T-helper 2 cell (primary cell): ENCODE measurements around the gene RIPOR1.

Source experiments
- DNase-seq, 5 experiments: peaks; one replicate each; pipeline versions ENCODE4 v3.0.0 to v3.0.0-alpha.2; 2012 to 2022

Gene RIPOR1

DNA sequence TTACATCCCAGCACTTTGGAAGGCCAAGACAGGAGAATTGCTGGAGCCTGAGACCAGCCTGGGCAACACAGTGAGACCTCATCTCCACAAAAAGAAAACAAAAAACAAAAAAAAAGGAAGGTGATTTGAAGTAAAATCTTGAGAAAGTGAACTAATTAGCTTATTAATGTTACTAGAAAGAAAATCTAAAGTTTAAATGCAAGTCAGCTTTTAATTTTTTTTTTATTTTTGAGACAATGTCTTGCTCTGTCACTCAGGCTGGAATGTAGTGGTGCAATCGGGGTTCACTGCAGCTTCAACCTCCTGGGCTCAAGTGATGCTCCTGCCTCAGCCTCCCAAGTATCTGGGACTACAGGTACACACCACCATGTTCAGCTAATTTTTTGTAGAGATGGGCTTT is 30.2 kb downstream of the RIPOR1 start:
- no peak for DNase-seq

DNA sequence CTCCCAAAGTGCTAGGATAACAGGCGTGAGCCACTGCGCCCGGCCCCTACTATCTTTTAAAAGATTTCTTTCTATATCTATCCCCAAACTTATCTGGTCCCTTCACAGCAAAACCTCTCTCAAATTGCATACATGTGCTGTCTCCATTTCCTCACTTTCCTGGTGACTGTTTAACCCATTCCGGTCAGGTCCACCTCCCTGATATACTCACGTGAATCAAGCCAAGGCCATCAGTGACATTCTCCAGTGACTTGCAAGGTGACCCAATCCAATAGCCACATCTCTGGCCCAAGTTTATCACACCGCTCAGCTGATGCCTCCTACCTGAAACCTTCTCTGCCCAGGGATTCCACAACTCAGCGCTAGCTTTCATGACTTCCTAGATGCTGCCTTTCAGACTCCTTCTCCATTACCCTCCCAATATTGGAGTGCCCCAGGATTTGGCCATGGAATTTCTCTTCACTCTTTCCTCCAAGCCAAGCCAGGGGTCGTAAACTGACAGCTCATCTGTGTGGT is 32.3 kb downstream of the RIPOR1 start:
- DNase-seq: no peak

DNA sequence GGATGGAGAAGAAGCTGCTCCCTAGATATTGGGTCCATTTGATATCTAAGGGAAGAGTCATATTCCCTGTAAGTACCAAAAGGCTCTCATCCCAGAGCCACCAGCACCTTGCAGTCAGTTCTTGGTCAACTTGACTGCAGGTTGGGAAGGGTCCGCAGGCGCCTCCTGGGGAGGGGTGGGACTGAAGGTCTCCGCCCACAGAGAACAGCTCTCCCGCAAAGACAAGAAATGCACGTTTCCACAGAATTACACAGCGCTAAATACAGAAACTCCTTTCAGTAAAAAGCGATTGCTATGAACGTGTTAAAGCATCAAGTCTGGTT is 32.8 kb downstream of the RIPOR1 start:
- no peak for DNase-seq

DNA sequence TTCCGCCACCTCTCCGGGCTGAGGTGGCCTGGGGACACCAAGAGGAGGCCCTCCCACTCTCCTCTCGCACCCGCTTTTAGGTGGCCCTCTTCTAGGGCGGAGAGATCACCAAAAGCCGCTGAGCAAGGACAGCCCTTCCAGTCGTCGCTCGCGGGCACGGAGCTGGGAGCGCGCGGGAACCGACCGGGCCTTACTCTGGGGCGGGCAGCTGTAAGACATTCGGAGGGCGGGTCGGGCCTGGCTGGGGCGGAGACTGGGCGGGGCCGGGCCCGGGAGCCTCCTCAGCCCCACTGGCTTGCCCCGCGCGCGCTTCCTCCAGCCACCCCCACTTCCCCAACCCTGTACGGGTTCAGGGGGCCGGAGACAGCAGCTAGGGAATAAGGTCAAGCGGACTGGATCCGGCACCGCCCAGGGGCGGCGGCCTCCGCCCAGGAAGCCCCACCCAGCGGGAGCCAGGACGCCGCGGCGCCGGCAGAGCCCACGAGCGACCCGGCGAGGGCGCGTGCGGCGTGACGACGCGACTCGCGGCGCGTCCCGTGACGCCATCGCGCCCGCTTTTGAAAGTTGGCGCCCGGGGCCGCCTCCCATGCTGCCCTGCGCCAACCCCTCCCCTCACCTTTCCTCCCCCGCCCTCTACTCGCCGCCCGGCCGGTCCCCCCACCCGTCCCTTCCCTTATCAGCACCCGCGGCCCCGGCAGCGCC is 33.3 kb downstream of the RIPOR1 start:
- DNase-seq: peak; percentile 93 to 99 (median 96)

DNA sequence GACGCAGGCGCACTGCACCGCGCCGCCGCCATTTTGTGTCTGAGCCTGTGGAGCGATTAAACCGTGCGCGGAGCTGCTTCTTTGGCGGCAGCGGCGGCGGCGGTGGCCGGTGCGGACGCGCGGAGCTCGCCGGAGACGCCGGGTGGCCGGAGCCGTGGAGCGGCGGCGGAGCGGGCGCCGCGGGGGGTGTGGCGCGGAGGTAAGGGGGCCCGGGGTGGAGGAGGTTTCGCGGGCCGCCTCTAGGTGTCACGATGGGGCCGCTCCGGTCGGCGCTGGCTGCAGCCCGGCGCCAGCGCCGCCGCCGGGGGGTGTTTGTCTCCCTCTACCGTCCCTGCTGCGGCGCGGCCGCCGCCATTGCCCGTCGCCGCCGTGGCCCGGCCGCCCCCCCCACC is 33.9 kb downstream of the RIPOR1 start, which contains the start of gene CTCF:
TSS of gene CTCF (plus strand) at position 1 of the 392 bp plus-strand sequence. CDS start 48,307 bp downstream, outside the sequence.
- DNase-seq: peak in 4 of 5 experiments; percentile 68 to 90 (median 80)

DNA sequence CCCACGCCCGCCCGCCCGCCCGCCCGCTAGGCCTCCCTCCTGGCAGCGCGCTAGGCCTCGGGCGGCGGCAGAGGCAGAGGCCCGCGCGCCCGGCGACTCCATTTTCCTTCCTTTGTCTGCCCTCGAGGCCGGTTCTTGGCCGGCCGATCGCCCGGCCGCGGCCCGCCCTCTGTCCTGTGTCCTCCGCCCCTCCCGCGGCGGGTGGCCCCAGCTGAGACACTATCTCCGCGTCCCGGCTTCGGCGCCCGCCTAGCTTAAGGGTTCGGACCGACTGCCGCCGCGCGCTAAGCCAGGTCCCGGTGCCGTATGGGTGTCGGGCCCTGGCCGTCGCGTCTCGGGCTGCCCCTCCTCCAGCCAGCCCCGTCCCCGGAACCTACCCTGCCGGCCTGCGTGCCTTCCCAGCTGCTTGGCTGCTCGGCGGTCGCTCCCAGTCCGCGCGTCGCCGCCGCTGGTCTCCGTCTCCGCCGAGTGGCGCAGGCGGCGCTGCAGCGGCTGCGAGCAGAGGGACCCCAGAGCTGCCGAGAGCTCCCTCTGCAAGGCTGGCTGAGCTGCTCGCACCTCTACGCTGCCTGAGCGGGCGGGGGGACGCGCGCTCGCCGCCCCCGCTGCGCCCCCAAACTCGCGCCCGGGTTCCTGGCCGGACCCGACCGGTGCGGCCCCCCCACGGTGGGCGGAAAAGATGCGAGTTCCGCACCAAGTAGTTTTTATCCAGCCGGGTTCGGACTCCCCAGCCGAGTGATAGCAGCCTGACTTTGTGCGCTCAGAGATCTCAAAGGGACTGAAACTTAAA is 34.5 kb downstream of the RIPOR1 start:
- DNase-seq: peak; percentile 35 to 79 (median 57)

DNA sequence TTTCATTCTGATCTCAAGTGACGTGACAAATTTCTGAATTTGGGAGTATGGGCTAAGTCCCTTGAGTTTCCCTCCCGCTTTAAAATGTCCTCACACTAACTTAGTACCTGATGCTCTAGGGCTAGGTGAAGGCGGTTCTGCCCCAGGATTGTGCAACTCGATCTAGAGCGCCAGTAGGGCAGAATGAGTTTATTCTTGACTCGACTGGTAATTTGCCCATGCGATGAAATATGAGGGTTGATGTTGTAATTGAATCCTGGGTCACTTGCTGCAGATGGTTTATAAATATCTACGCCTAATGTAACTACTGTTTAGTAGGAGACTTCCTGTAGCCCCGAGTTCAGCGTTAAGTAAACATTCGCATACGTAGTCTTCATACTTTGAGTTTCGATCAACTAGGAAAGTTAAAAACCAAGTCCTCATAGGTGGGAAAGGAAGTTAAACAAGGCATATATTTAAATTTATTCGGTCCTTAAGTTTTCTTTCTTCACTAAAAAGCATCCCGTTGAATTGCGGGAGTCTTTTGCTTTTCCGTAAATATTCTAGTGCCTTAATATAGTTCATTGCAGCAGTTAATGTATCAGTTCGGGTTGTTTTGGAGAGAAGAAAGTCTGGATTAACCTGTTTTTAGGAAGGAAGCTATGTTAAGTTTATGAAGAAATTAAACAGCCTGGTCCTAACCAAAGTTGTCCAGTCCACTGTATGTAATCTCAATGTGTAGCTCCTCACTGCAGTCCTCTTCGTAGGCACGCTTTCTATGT is 35.3 kb downstream of the RIPOR1 start:
- peak in 2 of 5 experiments; percentile 27 to 72 for DNase-seq

DNA sequence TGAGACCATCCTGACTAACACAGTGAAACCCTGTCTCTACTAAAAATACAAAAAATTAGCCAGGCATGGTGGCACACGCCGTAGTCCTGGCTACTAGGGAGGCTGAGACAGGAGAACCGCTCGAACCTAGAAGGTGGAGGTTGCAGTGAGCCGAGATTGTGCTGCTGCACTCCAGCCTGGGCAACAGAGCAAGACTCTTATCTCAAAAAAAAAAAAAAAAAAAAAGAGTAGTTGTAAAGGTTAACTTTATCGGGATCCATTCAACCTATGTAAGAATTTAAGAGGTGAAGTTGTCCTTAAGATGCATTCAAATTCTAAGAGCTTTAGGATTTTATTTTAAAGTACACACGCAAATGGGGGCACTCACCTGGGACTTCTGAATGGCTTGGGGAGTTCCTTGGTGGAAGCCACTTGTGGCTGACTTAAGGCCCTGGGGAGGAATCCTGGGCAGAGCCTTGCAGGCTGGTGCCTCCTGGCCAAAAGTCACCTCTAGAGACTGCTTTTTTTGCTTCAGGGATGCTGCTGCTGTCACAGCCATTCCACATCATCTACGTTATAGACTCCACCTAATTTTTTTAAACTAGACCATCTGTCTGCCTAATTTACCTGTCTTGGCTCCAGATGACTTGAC is 37.0 kb downstream of the RIPOR1 start:
- no peak for DNase-seq

DNA sequence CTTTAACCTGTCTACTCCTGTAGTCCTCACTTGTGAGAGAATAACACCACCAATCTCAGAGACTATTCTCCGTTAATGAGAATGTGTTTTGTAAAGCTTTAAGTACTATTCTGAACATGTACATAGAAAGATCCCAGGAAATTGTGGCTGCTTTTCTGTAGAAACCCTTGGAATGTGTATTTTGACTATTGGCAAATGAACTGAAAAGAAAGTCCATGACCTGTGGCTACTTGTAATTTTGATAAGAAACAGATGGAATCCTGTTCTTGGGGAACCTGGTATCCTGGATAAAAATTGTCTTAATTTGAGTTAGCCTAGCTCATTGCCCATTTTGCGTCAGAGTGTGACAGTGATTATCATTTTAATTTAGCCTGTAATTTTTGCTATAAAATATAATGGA is 42.8 kb downstream of the RIPOR1 start:
- DNase-seq: no peak

DNA sequence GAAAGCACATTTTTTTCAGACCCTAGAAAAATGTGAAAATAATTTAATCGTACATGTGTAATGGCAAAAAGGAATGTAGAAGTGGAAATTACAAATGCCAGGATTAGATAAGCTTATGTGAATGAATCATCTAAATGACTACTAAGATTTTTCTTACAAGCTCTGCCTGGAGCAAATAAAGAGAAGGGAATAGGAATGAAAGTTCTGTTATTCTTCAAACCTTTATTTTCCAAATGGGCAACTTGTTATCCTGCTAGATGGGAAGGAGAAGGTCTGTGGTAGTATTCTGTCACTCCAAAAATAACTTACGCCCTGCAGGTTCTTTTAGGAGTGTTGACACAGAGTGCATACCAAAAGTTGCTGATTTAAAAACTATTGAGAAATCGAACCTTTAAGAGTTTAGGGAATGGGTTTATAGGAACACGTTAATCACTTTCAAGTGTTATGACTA is 43.4 kb downstream of the RIPOR1 start:
- no peak for DNase-seq

DNA sequence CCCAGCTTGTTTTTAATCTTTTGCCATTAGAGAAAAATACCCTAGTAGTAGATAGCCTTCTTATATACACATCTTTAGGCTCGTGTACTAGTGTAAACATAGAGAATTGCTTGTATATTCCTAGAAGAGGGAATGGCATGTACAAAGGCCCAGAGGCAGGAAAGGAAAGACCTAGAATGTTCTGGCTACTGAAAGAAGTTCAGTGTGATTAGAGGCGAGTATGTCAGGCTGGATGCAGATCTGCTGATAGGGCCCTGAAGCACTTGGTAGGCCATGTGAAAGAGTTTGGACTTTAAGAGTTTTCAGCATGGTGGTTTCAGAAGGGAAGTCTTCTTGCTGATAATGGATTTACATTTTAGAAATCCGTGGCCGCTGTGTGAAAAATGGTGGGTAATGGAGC is 51.1 kb downstream of the RIPOR1 start:
- no peak for DNase-seq

DNA sequence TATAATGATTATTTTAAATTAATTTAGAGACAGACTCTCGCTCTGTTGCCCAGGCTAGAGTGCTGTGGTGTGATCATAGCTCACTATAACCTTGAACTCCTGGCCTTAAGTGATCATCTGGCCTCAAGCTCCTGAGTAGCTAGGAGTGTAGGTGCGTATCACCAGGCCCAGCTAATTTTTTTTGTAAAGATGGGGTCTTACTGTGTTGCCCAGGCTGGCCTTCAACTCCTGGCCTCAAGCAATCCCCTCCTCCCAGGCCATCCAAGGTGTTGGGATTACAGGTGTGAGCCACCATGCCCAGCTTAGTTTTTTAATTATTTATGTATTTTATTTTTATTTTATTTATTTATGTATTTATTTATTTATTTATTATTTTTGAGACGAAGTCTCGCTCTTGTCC is 51.6 kb downstream of the RIPOR1 start:
- no peak for DNase-seq

DNA sequence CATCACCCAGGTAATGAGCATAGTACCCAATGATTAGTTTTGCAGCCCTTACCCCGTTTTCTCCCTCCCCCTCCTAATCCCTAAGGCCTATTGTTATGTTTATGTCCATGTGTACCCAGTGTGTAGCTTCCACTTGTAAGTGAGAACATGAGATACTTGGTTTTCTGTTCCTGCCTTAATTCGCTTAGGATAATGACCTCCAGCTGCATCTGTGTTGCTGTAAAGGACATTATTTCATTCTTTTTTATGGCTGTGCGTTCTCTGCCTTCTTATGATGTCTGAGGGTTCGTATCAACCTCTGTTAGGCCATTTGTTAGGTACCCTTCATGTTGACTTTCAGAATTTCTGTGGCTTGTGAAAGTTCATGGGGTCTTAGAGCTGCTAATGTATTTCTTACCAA is 64.7 kb downstream of the RIPOR1 start:
- no peak for DNase-seq

DNA sequence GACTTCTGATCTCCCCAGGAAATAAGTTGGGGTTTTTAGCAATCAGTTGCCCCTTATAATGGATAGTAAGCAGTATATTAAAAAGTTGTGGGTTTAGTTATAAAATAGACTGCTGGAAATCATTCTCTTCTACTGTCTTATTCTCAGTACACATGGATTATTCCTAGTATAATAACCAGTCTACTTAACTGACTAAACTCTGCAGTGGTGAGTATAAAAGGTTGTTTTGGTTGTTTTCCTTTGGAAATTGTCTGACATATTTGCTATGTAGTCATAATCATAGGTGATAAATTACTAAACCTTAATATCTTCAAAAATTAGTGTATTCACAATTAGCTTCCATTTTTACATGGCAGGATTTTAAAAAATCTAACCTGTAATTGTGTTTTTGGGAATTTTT is 65.1 kb downstream of the RIPOR1 start:
- no peak for DNase-seq

DNA sequence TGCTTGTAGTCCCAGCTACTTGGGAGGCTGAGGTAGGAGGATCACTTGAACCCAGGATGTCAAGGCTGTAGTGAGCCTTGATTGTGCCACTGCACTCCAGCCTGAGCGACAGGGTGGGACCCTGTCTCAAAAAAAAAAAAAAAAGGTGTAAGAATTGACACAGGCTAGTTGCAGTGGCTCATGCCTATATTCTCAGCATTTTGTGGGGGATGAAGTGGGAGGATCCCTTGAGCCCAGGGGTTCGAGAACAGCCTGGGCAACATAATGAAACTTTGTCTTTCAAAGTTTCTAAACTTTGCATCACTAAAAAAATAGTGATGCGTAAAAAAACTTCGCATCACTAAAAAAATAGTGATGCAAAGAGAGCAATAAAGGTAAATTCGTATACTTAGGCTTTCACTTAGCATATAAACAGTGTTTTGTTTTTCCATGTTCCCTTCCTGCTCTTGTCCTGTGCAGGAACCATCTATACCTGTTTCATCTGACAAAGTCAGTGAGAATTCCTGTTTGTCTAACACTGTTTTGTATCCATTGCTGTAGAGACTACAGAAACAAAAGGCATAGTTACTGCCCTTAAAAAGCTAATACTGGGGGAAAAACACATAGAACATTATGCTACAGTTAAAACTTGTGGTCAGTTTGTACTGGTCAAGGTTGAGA is 65.8 kb downstream of the RIPOR1 start:
- DNase-seq: no peak

DNA sequence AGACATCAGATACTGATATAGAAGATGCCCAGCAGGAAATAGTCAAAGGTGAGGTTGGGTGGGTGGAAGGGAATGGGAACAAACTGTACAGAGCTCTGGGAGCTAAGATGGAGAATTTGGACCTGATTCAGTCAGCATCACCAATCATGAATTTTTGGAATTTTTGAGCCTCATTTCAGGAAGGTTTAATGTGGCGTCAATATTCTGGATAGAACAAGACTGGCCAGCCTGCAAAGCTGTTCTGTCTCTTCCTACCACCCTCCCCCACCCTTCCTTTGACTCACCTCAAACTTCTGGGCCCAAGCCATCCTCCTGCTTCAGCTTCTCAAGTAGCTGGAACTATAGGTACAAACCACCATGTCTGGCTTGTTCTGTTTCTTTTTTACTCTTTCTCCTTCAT is 66.3 kb downstream of the RIPOR1 start:
- DNase-seq: peak in 1 of 5 experiments; percentile 34
